Panc1 (cell line): ENCODE measurements around the gene MEIOB. TPM values are rescaled to one million over a fixed set of nuclear protein-coding genes. Genes with fewer than 3 reads are reported as not detected.

ENCODE experiments used
- ATAC-seq: fragments of 200-7000 bp; cut with Tn5 transposase; 2 replicates; pipeline ENCODE4 v1.9.1; 2020; ENCODE audit warnings: mild to moderate bottlenecking, moderate library complexity
- BruUV-seq: library from RNA; stranded (reverse); fragments of 400-500 nt; replicated peaks from 2 replicates; lab custom pipeline; 2021; lab: Mats Ljungman, UMichigan
- CTCF ChIA-PET: fragments of 300-600 bp; sonication (Branson Sonifier 250); formaldehyde crosslinking; loops from one replicate; lab custom pipeline; 2022; ENCODE audit warnings: antibody characterized with exemption; lab: Charles Lee
- POLR2A ChIA-PET: fragments of 300-600 bp; sonication (Branson Sonifier 250); formaldehyde crosslinking; loops from one replicate; lab custom pipeline; 2022; ENCODE audit warnings: antibody characterized with exemption; lab: Charles Lee
- DNase-seq: peaks from one replicate; pipeline ENCODE4 v3.0.0-alpha.2; 2010; ENCODE audit warnings: low read depth, low spot score
- H3K27ac ChIP-seq: 2 replicates; pipeline ENCODE4 v1.5.1; 2011; ENCODE audit warnings: mild to moderate bottlenecking, low read length, inconsistent platforms
- H3K27me3 ChIP-seq: fragments of 200-500 bp; sonication (Bioruptor generic); 2 replicates; pipeline ENCODE4 v1.6.0; 2014; ENCODE audit warnings: low read length, inconsistent platforms; ENCODE audit not compliant: control insufficient read depth, insufficient read depth
- H3K36me3 ChIP-seq: fragments of 200-500 bp; sonication (Bioruptor generic); 2 replicates; pipeline ENCODE4 v1.5.1; 2014; ENCODE audit warnings: inconsistent platforms, mild to moderate bottlenecking, low read length, moderate library complexity; ENCODE audit not compliant: control insufficient read depth, insufficient read depth
- H3K4me1 ChIP-seq: 2 replicates; pipeline ENCODE4 v1.5.1; 2011; ENCODE audit warnings: inconsistent platforms, mild to moderate bottlenecking, low read length, moderate library complexity; ENCODE audit not compliant: control insufficient read depth, insufficient read depth
- H3K4me3 ChIP-seq, 2 experiments: 2 replicates each; pipeline ENCODE4 v1.5.1; 2011 to 2012; ENCODE audit warnings: low read depth in 2 of 2, low read length in 2 of 2, mild to moderate bottlenecking in 2 of 2, inconsistent platforms in 1 of 2, moderate library complexity in 1 of 2
- H3K9me3 ChIP-seq: fragments of 200-500 bp; sonication (Bioruptor generic); 2 replicates; pipeline ENCODE4 v1.5.1; 2014; ENCODE audit warnings: low read depth, mild to moderate bottlenecking, inconsistent platforms, low read length, moderate library complexity; ENCODE audit not compliant: control insufficient read depth, insufficient read depth
- CTCF ChIP-seq: fragments of 450-650 bp; IDR thresholded peaks from 2 replicates; pipeline ENCODE4 v1.5.1; 2017; ENCODE audit warnings: mild to moderate bottlenecking
- POLR2AphosphoS5 ChIP-seq: IDR thresholded peaks from 2 replicates; pipeline ENCODE4 v1.6.1; 2012; ENCODE audit warnings: mild to moderate bottlenecking, low read depth, low read length, moderate library complexity
- REST ChIP-seq, 2 experiments: IDR thresholded peaks; 2 replicates each; pipeline ENCODE4 v1.6.1; 2011 to 2012; ENCODE audit warnings: low read depth in 2 of 2, control low read depth in 1 of 2, low read length in 1 of 2, mild to moderate bottlenecking in 1 of 2, moderate library complexity in 1 of 2; ENCODE audit not compliant: insufficient read depth in 1 of 2
- SIN3A ChIP-seq: IDR thresholded peaks from 2 replicates; pipeline ENCODE4 v1.6.1; 2012; ENCODE audit warnings: low read depth, mild to moderate bottlenecking, low read length, moderate library complexity, borderline replicate concordance; ENCODE audit not compliant: insufficient read depth
- TCF7L2 ChIP-seq: IDR thresholded peaks from 2 replicates; pipeline ENCODE4 v1.6.1; 2011; ENCODE audit warnings: mild to moderate bottlenecking, low read depth, low read length, inconsistent platforms
- in situ Hi-C: cut with HindIII; loops from 2 replicates; pipeline ENCODE4 v1.10.0; 2016; ENCODE audit warnings: low sequenced_read_pairs, low pct_unique_long_range_greater_than_20kb
- intact Hi-C: fragments of 100-400 bp; cut with micrococcal nuclease; formaldehyde crosslinking; loops from one replicate; pipeline ENCODE4 v1.10.0; 2022; ENCODE audit not compliant: unreplicated experiment
- total RNA-seq: library from RNA; stranded (reverse); gene quantifications from one replicate; pipeline ENCODE4 v1.2.1, GENCODE V29; 2021; ENCODE audit not compliant: unreplicated experiment

Gene MEIOB
- total RNA-seq, 1 experiment from 2014 or later, result not detected

DNA sequence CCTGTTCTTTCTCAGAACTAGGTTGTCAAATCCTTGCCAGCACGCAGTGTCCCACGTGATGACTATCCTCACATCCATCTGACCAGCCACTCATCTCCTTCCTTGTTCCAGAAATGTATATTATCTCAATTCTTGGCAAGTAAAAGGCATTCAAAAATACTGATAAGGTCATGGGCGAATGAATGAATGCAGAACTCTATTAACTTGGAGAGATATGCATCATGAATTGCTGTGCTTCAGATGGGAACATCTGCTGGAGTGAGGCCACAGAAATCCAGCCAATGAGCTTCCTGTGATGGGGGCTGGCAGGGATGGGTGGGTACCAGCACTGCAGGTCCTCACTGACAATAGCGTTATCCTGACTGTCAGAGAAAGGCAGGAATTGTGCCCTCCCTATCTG is 26.0 kb downstream of the MEIOB start:
- H3K27me3 ChIP-seq, result 0 out of 2 replicates have a peak, but pooled peaks cover 2% of the 10 kb centered on the region
- ATAC-seq (no peak), DNase-seq (no peak)
- no peak overlapping the region for H3K4me3 ChIP-seq
- TF ChIP-seq TCF7L2, result no peak
- no peak for TF ChIP-seq REST (IDR thresholded peaks at IDR 0.05; ENCODE audit: insufficient read depth in 1 of 2, low read depth in 2 of 2, low read length in 1 of 2)
- TF ChIP-seq POLR2AphosphoS5, result no peak
- no peak for TF ChIP-seq CTCF
- no peak for TF ChIP-seq SIN3A
- intact Hi-C loops (no loop called here), in situ Hi-C loops (no loop called here)
- POLR2A ChIA-PET, result interaction anchor here (0.6 kb wide), 1 partner anchor 130 kb away, joined by 16 read pairs; no protein-coding TSS in a partner anchor
- no peaks in the 10 kb centered on the region for H3K9me3 ChIP-seq
- no peaks in the 10 kb centered on the region for H3K4me1 ChIP-seq
- CTCF ChIA-PET, result no interaction called here
- H3K36me3 ChIP-seq, result no peaks in the 10 kb centered on the region
- BruUV-seq, result no TSS peak
- no peak overlapping the region for H3K27ac ChIP-seq

DNA sequence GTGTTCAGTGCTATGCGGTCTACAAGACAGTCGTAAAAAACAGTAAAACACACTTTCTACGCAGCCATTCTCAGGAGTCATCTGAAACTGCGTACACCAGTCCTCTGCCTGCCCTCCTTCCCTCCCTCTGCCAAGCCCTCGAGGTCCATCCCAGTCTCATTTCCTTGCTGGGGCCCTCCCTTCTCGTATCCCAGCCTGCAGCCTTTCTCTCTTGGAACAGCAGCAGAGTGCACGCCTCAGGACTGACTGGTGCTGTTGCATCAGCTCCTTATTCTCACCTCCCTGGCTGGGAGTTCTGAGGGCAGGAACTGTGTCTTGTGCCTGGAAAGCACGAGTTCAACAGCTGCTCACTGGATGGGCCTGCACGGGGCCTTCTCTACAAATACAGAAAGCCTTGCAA is 32.4 kb downstream of the MEIOB start:
- Histone ChIP-seq H3K27ac (peak overlapping the region; percentile 20; the same call in 1 of the 2 replicates), H3K27me3 (no peaks in the 10 kb centered on the region), H3K4me3 (no peak overlapping the region), H3K9me3 (no peaks in the 10 kb centered on the region), H3K36me3 (no peaks in the 10 kb centered on the region), H3K4me1 (peaks cover 9% of the 10 kb centered on the region)
- in situ Hi-C loops, result no loop called here
- TF ChIP-seq POLR2AphosphoS5 (no peak), REST (IDR thresholded peaks at IDR 0.05; ENCODE audit: insufficient read depth in 1 of 2, low read depth in 2 of 2, low read length in 1 of 2) (no peak), CTCF (no peak)
- DNase-seq, result no peak
- BruUV-seq, result no TSS peak
- peak; percentile 79 for ATAC-seq
- intact Hi-C loops, result no loop called here
- ChIA-PET CTCF (interaction anchor here (0.6 kb wide), 1 partner anchor 18 kb away, joined by 6 read pairs; no protein-coding TSS in a partner anchor), POLR2A (no interaction called here)
